Fibroblast of lung (primary cell): ENCODE measurements around the gene FSTL3.

ENCODE experiments used
- EZH2 ChIP-seq: IDR thresholded peaks from 2 replicates; pipeline ENCODE4 v1.5.1; 2012; ENCODE audit warnings: low read length, control low read depth, mild to moderate bottlenecking; ENCODE audit errors: missing control alignments
- TF ChIP-seq, protein P1 (sequence below), 2 donors: IDR thresholded peaks in 1 of 2; conservative IDR thresholded peaks in 1 of 2; 1 replicate in 1 of 2; 2 replicates in 1 of 2; pipeline ENCODE4 v1.5.1; 2011 to 2012; ENCODE audit warnings: low read length in 2 of 2, control low read depth in 1 of 2, inconsistent platforms in 1 of 2, low read depth in 1 of 2, mild to moderate bottlenecking in 1 of 2

DNA sequence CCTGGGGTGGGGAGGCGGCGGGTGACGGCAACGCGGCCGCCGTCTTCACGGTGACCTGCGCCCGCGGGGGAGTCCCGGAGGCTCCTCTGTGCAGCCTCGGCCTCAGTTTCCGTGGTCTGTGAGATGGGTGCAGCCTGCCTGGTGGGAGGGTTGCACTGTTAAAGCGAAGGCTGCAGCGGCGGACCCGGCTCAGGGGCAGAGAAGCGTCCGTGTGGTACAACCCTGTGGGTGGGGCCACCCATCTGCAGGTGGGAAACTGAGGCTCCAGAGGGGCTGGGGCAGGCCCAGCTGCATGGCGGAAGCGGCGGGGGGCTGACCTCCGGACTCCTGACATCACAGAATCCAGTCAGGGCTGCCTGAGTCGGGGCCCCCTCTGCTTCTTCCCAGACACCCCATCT, 36.0 kb upstream of the FSTL3 start:
- TF ChIP-seq, protein P1, sequence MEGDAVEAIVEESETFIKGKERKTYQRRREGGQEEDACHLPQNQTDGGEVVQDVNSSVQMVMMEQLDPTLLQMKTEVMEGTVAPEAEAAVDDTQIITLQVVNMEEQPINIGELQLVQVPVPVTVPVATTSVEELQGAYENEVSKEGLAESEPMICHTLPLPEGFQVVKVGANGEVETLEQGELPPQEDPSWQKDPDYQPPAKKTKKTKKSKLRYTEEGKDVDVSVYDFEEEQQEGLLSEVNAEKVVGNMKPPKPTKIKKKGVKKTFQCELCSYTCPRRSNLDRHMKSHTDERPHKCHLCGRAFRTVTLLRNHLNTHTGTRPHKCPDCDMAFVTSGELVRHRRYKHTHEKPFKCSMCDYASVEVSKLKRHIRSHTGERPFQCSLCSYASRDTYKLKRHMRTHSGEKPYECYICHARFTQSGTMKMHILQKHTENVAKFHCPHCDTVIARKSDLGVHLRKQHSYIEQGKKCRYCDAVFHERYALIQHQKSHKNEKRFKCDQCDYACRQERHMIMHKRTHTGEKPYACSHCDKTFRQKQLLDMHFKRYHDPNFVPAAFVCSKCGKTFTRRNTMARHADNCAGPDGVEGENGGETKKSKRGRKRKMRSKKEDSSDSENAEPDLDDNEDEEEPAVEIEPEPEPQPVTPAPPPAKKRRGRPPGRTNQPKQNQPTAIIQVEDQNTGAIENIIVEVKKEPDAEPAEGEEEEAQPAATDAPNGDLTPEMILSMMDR (conservative IDR thresholded peaks at IDR 0.05 in 1 of 2, IDR thresholded peaks at IDR 0.05 in 1 of 2; ENCODE audit: low read depth in 1 of 2, low read length in 2 of 2), result no peak
- no peak for TF ChIP-seq EZH2
